A172 (cell line): Measurements from ENCODE around the gene EME1. TPM values are rescaled to one million over a fixed set of nuclear protein-coding genes. Genes with fewer than 3 reads are reported as not detected.
"Not testable (repeated sequence)": the region's sequence is repeated elsewhere in the genome, so short reads cannot be mapped to it uniquely, and the experiment has no call there.

Experiments
- DNase-seq: peaks from one replicate; pipeline ENCODE4 v3.0.0-alpha.2; 2015; ENCODE audit warnings: low spot score
- total RNA-seq: library from RNA; depleted of rRNA; stranded (reverse); fragments of >200 nt; shearing (Covaris generic); gene quantifications from 2 replicates; pipeline ENCODE4 v1.2.3, GENCODE V29; 2014; rRNA removed

The EME1 gene
- total RNA-seq, 1 experiment from 2014 or later = 12.8 TPM

GRCh38 chr17:50425682-50426471 lies 52.8 kb downstream of the EME1 start, which contains the start of gene ACSF2:
Gene ACSF2 (plus strand): TSS chr17:50426218. CDS start chr17:50426262, 44 bp downstream.
- DNase-seq = peak; percentile 44

- no peak for DNase-seq
Observed at GRCh38 chr17:50426472-50426782, 53.4 kb downstream of the EME1 start.

- DNase-seq = peak; percentile 44
Observed at GRCh38 chr17:50426814-50427787, 54.1 kb downstream of the EME1 start.

GRCh38 chr17:50428126-50428525 lies 55.1 kb downstream of the EME1 start:
- DNase-seq = not testable (repeated sequence)

- no peak for DNase-seq
Observed at GRCh38 chr17:50428831-50429424, 55.9 kb downstream of the EME1 start.

- no peak for DNase-seq
Observed at GRCh38 chr17:50429793-50430192, 56.8 kb downstream of the EME1 start.

Other genes with a start within 250 kb of the EME1 start
- gene SAMD14, start 243.1 kb upstream of the EME1 start, total RNA-seq = 0.50 and 0.62 TPM in 2 replicates
- 19.1 and 35.5 TPM in 2 replicates for gene PPP1R9B, start 222.6 kb upstream of the EME1 start, total RNA-seq
- 0.22 and 9.3 TPM in 2 replicates for gene SGCA, start 207.2 kb upstream of the EME1 start, total RNA-seq
- gene COL1A1, start 171.6 kb upstream of the EME1 start, total RNA-seq = 6.2 and 15.7 TPM in 2 replicates
- 5.2 and 6.6 TPM in 2 replicates for gene TMEM92, start 98.8 kb upstream of the EME1 start, total RNA-seq
- gene XYLT2, start 27.1 kb upstream of the EME1 start, total RNA-seq = 49.0 and 51.0 TPM in 2 replicates
- 109 and 138 TPM in 2 replicates for gene MRPL27, start within 50 bp of the EME1 start, total RNA-seq
- gene LRRC59, start 24.3 kb downstream of the EME1 start, total RNA-seq = 259 and 262 TPM in 2 replicates
- gene ACSF2, start 53.0 kb downstream of the EME1 start, total RNA-seq = 40.4 and 41.0 TPM in 2 replicates
- not detected in 2 replicates for gene CHAD, start 95.7 kb downstream of the EME1 start, total RNA-seq
- gene RSAD1, start 105.6 kb downstream of the EME1 start, total RNA-seq = 16.0 and 16.6 TPM in 2 replicates
- gene MYCBPAP, start 135.2 kb downstream of the EME1 start, total RNA-seq = not detected in 2 replicates
- 0.14 TPM in 1 of 2 replicates, not detected in the other for gene EPN3, start 159.5 kb downstream of the EME1 start, total RNA-seq
- gene SPATA20, start 173.9 kb downstream of the EME1 start, total RNA-seq = 80.7 and 97.7 TPM in 2 replicates
- 0.17 and 0.81 TPM in 2 replicates for gene CACNA1G, start 187.5 kb downstream of the EME1 start, total RNA-seq